NCI-H2171 treated with DMSO at 0.1 percent for 48 hours (cell line): ENCODE data around the gene FBXO8.
A peak's percentile ranks its signal among the peaks of the same experiment; 100 is the strongest.
"Not testable (repeated sequence)": the region's sequence is repeated elsewhere in the genome, so short reads cannot be mapped to it uniquely, and the experiment has no call there.

Experiments used
- DNase-seq: peaks from one replicate; lab custom pipeline; 2025; lab: John Stamatoyannopoulos, UW

Gene FBXO8

DNA sequence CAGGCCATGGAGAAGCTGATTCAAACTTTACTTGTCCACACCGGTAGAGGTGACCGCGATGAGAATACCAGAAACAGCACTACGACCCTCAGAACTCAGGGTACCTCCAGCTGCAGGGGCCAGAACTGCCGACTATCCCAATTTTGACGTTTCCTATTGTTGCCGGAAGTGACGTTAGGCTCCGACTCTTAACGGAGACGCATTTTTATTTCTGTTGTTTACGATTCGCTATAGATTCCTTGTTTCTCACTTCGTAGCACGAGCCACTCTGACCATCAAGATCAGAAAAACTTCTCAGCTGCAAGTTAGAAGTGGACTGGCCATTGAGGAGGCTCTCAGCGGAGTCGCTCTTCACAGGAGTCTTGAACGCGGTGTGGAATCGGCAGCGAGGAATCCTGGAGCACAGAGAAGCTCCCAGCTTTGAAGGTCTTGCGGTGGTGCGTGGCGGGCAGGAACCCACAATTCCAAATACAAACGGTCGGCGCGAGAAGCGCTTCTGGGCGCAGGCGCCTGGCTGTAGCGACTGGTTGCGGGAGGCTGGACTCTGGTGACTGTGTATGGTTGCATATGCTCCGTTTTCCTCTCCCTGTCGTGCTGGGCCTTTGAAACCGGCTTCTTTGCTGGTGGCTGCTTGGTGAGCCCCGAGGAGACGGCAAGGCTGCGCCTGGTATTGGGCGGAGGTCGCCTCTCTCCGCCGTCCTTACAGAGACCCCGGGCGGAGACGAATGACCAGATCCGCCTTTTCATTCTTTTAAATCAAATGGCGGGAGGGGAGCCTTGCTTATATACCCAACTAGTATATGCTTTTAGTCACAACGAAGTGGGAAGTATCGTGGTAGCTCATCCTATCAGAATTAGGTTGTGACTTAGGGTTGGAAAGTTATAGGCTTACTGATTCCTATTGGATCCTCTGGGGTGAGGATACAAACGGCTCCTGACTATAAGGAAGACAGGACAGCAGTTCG is at the start of gene FBXO8, which contains the start of gene CEP44:
Gene FBXO8, minus strand, starts transcription at position 161 of the 965 bp plus-strand sequence. CDS start 20,575 bp downstream, outside the sequence.
Gene CEP44, plus strand, starts transcription at position 405 of the 965 bp plus-strand sequence. CDS start 15,211 bp downstream, outside the sequence.
- DNase-seq, result peak; percentile 71

DNA sequence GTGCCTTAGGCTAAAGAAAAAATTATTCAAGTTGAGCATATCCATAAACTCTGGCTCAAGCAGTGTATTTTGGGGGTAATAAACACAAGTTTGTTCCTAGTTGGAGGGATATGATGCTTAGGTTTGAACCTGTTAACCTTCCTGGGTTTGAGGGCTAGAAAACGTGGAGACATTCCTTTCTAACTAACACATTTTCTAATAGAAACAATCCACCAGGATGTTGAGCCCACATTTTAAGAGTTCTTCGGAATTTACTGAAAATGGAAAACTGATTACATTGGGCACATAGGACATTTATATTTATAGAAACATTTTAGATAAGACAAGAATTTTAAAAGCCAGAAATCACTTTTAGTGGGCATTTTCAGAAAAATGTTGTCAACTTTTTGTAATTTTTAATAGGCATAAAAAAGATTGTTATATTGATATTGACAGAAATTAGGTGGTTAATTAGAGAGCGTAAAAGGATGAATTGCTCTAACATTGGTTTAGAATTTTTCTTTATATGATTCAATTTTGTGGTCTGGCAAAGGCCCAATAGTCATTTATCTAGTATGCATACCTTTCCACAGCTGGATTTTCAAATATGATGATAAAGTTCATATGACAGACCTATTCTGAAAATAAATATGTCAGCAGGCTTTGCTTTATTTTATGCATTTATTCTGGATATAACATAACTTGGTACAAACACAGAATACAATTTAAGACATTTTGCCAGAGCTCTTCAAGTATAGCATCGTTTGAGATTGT is 49.5 kb upstream of the FBXO8 start:
- no peak for DNase-seq

- peak; percentile 85 for DNase-seq
These were observed 41.3 kb upstream of the FBXO8 start for GRCh38 chr4:174324725-174325124.

GRCh38 chr4:174324236-174324635 is 40.8 kb upstream of the FBXO8 start:
- DNase-seq, result no peak

GRCh38 chr4:174320494-174321199 is 37.2 kb upstream of the FBXO8 start:
- DNase-seq, result no peak

DNA sequence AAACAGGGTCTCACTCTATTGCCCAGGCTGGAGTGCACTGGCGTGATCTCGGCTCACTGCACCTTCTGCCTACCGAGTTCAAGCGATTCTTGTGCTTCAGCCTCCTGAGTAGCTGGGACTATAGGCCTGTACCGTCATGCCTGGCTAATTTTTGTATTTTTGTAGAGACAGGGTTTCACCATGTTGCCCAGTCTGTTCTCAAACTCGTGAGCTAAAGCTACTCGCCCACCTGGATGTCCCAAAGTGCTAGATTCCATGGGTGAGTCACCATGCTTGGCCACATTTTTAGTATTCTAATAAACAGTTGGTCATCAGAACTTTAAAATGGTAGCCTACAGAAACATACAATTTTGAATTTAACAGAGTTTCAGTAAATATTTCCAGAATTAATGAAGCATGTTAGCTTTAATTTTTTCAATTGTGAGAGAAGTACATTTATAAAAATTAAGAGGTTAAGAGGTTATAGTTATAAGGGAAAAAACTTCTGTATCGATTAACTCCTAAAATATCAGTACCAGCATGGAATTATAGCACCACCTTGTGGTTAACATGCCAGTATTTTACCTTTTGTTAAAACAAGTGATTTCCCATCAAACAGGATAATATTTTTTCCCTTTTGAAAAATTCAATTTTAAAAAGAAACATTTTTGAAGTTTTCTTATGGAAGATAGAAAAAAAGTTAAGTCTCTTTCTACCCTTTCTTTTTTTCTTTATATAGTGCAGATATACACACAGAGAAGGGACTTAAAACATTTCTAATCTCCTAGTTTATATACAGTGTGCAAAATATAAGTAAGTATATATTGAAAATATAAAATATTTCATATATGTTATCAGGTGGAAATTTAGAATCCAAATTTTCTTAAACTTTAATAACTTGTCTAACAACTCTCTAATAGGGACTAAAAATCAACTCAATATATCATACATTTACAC is 35.6 kb upstream of the FBXO8 start:
- peak; percentile 13 for DNase-seq

DNA sequence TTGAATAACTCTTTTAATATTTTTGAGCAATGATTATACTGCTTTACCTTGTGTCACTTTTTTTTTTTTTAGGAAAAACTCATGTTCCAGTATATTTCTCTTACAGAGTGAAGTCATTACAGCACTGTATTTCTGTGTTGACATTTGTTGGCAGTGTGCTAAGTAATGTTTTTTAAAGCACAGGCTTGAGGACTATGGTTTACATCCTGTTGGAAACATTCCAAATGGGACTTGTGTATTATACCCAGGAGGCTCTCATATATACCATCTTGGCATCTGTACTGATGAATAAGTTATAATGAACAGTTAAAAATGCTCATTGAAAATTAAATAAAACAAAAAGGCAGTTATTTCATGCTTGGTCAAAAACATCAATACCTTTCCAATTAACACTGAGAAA is 34.1 kb upstream of the FBXO8 start:
- peak; percentile 11 for DNase-seq

DNA sequence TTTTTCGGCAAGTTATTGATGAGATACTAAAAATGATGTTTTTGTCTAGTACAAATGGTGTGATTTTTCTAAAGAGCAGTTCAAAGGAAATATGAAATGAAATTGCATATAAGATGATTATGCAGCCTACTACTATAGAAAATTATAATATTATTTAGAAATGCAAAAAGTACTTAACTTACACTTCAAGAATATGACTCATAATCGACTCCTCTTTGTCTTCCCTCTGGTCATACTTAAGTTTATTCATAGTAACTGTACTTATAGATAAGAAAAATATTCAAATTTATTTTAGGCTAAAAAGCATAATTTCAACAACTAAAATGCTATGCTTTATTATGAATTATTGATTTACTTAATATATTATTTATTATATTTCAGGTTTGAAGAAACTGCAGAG is 33.5 kb upstream of the FBXO8 start:
- no peak for DNase-seq

- DNase-seq, result no peak
These were observed 33.1 kb upstream of the FBXO8 start for GRCh38 chr4:174316546-174316945.

DNA sequence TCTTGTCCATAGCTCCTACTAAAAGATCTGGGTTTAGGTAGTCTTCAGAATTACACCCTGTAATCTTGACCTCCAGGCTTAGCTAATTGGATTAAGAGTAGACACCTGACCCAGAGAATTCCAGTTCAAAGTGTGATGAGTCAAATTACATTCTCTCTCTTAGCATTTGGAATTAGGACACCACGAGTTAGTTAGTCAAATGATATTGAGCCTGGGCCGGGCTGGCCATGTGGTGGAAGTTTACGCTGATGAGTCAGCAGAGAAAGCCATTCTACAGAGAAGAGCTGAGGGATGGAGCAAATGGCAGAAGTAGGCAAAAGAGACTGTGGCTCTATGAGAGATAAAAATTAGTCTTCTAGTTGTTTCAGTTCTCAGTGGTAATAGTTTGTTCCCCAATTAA is 31.3 kb upstream of the FBXO8 start:
- DNase-seq, result no peak

DNA sequence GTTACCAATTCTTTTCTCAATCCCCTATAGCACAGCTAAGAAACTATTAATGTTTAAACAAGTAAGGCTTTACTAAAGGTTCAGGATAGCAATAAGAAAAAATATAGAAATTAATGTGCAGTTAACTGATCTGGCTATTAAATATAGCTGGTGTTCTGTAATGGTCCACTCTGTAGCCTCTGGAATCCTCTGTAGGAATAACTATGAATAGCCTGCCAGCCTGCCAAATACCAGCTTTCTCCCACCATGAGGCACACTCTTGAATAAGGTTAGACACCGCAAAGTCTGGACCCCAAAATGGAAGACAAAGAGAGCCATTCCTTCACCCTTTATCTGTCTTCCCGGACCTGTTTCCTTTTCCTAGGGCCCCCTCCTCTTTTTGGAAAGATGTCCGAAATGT is 30.8 kb upstream of the FBXO8 start:
- no peak for DNase-seq

DNA sequence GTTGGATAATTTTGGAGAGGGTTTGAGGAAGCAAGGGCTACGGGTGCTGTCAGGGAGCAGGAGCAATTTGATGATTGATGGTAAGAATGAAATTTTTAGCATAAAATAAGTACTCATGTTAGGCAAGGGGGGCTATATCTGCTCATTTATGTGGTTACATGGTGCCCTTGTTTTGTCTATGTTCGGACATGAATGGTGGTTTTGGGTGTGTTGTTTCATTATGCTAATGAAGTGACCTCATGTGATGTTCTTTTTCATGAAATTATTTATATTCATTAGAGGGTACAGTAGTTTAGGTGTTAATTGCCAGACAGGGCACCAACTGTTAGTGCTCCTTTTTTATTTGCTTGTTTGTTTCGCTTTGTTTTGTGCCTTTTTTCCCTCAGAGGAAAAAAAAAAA is 29.5 kb upstream of the FBXO8 start:
- DNase-seq, result no peak

DNA sequence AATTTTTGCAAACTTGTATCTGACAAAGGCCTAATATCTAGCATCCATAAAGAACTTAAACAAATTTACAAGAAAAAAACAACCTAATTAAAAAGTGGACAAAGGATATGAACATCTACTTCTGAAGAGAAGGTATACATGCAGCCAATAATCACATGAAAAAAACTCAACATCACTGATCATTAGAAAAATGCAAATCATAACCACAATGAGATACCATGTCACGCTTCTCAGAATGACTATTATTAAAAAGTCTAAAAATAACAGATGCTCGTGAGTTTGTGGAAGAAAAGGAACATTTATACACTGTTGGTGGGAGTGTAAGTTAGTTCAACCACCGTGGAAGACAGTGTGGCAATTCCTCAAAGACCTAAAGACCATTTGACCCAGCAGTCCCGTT is 24.2 kb upstream of the FBXO8 start:
- DNase-seq, result no peak

DNA sequence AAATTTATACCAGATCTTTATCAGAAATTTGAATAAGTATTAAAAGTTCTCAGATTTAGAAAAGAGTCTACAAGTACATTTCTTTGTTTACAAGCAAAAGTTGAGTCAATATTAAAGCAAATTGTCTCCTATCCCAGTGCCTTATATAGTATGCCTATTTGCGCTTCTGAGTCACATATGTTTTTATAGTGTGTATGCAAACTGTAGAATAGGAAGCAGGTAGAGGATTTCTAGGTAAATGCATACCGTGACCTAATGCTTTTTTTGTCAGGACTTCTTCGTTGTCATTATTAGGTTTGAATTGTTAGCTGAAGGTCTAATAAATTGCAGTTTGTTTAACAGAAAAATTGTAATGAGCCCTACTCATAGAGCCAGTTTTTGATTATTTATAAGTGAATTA is 22.5 kb upstream of the FBXO8 start:
- no peak for DNase-seq

DNA sequence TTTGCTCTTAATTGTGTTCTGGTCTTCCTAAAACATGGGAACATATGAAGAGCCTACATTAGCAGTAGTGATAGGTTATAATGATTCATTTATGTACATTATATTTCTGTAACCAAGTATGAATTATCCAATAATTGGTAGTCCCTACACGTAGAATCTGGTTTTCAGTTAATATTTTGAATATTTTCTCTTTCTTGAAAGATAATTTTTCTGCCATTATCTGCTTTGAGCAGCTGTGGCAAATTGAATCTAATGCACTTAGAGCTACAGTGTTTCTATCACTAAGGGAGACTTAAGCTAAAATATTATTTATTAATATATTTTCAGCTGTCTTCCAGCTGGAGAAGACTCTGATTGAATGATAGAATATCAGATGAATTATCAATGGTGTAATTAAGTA is 21.2 kb upstream of the FBXO8 start:
- no peak for DNase-seq

DNA sequence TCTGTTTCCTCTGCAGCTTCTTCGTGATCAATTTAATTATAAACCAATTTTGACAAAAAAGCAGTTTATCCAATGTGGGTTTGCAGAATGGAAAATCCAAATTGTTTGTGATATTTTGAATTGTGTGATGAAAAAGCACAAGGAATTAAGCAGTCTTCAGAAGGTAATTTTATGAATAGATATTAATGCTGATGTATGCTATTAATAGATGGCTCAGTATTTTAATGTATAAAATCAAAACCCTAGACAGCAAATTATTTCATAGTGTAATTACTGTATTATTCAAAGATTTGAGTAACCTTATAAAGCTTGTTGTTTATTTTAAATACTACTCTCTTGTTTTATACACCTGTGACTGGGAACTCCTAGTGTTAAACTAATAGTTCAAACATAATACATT is 20.2 kb upstream of the FBXO8 start:
- no peak for DNase-seq

DNA sequence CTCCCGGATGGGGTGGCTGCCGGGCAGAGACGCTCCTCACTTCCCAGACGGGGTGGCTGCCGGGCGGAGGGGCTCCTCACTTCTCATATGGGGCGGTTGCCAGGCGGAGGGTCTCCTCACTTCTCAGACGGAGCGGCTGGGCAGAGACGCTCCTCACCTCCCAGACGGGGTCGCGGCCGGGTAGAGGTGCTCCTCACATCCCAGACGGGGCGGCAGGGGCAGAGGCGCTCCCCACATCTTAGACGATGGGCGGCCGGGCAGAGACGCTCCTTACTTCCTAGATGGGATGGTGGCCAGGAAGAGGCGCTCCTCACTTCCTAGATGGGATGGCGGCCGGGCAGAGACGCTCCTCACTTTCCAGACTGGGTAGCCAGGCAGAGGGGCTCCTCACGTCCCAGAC is 11.7 kb upstream of the FBXO8 start:
- not testable (repeated sequence) for DNase-seq

DNA sequence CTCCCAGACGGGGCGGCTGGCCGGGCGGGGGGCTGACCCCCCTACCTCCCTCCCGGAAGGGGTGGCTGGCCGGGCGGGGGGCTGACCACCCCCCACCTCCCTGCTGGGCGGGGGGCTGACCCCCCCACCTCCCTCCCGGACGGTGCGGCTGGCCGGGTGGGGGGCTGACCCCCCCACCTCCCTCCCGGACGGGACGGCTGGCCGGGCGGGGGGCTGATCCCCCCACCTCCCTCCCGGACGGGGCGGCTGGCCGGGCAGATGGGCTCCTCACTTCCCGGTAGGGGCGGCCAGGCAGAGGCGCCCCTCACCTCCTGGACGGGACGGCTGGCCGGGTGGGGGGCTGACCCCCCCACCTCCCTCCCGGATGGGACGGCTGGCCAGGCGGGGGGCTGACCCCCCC is 11.2 kb upstream of the FBXO8 start:
- not testable (repeated sequence) for DNase-seq

DNA sequence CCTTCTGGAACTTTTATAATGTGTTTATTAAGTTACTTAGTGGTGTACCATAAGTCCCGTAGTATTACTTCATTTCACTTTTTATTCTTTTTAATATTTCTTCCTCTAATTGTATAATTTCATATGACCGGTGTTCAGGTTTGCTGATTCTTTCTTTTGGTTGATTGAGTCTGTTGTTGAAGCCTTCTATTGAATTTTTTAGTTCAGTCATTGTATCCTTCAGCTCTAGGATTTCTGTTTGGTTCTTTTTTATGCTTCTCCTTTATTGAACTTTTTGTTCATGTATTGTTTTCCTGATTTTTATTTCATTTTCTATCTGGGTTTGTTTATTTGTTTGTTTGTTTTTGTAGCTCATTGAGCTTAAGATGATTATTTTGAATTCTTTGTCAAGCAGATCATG is 9.0 kb upstream of the FBXO8 start:
- no peak for DNase-seq

GRCh38 chr4:174286870-174287269 is 3.4 kb upstream of the FBXO8 start:
- DNase-seq, result no peak

DNA sequence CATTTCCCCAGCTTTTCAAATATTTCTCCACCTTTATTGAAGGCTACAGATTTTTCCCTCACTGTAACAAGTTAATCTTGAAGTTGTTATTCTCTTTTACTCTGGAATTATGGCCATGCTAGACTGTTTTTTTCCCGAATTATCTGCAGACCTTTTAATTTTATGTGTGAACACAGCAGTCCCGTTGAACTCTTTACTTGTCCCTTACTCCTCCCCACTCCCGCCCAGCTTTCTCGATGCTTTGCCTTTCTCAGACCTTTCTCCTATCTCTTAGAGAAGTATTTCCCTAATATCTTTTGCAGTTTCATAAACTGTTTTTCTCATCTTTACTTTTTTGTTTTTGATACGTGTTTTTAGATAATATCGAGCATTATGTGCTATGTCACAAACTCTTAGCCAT is 1.0 kb upstream of the FBXO8 start:
- DNase-seq, result no peak
